Fibroblast of upper back skin (primary cell): ENCODE data around the gene OTUD7B.
"Not testable (repeated sequence)": the region's sequence is repeated elsewhere in the genome, so short reads cannot be mapped to it uniquely, and the experiment has no call there.

Source experiments
- DNase-seq: peaks from one replicate; pipeline ENCODE4 v3.0.0-alpha.2; 2013

OTUD7B gene

DNA sequence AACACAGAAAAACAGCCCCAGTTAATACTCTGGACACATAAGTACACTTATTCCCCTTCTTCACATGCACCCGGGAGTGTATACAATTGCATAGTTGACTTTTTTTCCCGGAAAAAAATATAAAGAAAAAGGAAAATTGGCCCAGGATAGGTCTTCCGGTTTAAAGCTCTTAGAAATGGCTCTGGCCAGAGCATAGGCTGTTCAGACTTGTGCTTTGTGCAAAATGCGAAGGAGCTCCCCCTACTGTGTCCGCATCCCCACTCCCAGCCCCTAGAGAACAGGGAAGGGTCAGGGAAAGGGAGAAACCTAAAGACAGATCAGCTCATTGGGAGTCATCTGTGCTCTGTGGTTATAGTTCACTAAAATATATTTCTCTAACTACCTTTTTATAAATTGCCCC lies 68.3 kb downstream of the OTUD7B start:
- DNase-seq, result peak; percentile 46

DNA sequence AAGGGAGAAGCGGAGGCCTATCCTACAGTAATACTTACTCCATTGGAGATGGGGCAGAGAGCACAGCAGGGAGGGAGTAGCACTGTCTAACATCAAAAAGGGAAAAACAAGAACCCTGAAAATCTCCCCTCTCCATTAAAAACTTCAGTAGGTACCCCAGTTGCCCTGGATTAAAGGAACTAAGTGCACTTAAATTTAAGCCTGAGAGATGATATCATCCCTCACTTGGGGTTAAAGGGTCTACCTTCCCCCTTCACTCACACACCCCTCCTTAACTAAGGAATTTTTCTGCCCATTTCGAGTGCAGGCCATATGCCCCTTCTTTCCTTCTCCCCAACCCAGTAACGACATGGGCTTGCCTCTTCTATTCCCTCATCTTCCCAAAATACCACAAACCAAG lies 70.1 kb downstream of the OTUD7B start:
- no peak for DNase-seq

DNA sequence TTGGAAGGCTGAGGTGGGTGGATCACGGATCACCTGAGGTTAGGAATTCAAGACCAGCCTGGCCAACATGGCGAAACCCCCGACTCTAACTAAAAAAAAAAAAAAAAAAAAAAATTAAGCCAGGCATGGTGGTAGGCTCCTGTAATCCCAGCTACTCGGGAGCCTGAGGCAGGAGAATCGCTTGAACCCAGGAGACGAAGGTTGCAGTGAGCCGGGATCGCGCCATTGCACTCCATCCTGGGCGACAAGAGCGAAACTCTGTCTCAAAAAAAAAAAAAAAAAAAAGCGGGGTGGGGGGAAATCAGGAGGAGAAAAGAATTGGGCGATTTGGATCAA lies 71.9 kb downstream of the OTUD7B start:
- not testable (repeated sequence) for DNase-seq

DNA sequence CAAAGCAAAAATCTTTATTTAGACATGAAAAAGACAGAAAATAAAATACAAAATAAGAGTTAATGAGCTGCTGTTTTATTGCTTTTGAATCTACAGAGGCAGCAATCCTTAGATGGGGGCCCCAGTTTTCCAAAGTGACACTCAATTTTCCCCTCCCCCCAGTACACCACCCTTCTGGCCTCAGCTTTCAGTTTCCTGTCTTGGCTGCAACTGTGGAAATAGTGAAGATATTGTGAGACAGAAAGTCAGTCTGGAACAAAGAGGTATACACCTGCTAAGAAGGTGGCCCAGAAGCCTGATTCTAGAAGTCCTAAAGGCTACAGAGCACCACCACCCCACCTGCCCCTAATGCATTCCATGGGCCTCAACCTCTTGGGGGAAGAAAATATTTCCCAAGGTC lies 72.8 kb downstream of the OTUD7B start:
- no peak for DNase-seq

DNA sequence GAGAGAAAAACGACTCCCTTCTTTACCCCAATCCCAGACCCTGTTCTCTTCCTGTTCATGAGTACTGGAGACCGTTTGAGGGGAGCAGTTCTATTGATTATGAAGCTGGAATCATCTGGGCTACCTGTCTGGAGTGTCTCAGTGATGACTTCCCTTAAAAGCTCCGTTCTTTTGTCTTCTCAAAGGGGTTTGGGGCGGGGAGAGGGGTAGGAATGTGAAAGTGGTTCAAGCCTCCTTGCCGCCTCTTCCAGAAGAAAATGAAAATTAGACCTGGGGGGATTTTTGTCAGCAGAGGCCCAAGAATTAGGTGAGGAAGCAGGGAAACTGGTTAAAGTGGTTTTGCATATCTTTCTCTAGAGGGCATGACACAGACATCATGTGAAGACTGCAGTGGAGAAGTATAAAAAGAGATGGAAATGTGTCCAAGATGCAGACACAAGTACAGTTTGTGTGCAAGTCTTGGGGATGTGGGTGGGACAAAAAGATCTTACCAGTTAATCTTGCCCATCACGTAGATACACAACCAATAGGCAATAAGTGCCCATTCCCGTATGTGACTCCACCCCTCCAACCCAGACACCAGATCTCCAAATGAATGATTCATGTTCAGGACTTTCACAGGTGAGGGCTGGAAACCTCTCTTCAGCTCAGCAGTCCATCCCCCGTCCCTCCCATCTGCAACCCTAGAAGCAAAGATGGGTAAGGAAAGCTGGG lies 73.4 kb downstream of the OTUD7B start:
- peak; percentile 44 for DNase-seq

DNA sequence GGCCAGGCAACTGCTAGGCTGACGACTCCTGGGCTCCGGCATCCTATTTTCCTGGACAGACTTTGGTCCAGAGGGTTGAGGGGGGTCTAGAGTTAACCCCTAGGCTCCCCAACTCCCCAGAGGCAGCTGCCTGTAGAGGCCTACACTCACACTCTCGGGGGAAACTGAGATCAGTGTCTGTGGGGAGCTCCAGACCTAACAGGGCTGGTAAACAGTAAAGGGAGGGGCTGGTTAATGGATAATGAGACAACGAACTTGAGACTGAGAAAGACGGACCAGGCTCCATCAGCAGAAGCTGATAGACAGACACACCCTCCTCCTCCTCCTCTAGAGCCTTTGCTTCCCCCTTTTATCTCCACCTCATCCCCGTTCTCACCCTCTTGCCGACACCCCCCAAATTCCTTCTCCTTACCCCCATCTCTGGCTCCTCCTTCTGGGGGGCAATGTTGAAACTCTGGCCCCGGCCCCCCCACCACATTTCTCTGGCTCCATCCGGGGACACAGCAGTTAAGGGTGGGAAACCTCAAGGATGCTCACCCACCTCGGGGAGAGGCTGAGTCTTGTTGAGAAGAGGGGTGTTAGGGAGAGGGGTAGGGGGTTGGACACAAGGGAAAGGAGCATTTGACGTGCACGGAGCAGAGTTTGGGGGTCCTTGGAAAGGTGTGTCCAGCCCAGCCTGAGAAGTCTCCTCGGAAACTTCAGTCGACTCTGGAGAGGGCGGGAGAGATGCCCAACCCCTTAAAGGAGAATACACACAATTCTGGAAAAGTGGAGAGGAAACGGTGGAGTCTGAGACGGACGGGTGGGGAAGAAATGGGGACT lies 74.1 kb downstream of the OTUD7B start, which contains the start of gene MTMR11:
Gene MTMR11 (minus strand): TSS at position 710 of the 822 bp plus-strand sequence. CDS start 232 bp downstream, at position 478.
- DNase-seq, result peak; percentile 51

DNA sequence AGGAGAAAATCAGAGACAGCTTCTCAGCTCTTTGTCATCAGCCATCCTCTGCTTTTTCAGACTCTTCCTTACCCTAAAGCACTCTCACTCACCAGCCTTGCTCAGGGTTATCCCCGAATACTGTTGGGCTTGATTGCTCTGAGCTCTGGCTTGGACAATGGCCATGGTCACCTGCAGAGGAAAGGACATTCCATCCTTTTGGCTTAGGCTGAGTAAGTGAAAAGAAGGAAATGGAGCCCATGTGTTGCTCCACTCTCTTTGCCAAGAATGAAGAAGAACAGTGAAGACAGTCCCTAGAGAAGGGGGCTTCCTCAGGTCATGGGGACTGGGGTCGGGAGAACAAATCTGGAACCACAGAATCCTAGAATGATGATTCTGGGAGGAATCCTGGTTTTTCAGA lies 76.2 kb downstream of the OTUD7B start:
- no peak for DNase-seq

DNA sequence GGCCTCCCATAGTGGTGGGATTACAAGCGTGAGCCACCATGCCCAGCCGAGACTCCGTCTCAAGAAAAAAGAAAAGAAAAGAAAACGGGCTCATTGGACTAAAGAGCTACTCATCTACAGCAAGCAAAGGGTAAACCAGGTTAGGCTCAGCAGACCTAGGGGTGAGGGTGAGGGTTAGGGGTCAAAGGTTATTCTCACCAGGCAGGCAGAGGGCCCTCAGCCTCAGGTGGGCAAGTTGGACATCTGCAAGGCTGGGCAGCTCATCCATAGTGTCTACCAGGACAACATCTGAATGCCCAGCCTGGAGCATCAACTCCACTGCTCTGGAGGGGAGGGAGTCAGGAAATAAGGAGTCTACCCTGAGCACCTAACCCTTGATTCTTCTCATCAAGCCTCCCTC lies 77.3 kb downstream of the OTUD7B start:
- DNase-seq, result no peak

- no peak for DNase-seq
These were observed 78.1 kb downstream of the OTUD7B start for GRCh38 chr1:149932474-149932873.

GRCh38 chr1:149931212-149931790 lies 79.2 kb downstream of the OTUD7B start:
- no peak for DNase-seq

DNA sequence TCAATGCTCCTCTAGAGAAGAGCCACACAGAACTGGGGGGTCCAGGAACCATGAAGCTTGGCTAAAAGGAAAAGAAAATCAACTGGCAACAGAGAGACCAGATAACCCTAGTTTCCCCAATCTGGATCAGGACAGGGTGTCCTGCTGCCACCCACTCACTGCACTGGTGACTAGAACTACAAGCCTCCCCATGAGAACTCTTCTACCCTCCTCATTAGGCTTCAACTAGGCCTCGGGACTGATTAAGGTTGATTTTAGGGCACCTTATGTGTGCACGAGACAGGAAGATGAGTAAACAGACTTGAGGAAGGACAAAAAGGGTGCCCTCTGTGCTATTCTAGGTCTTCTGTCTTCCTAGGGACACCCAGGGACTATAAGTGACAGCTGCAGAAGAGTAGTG lies 80.7 kb downstream of the OTUD7B start:
- DNase-seq, result no peak

- DNase-seq, result no peak
These were observed 82.2 kb downstream of the OTUD7B start for GRCh38 chr1:149928401-149928724.

GRCh38 chr1:149927563-149928400 lies 82.7 kb downstream of the OTUD7B start, which contains the start of gene SF3B4:
SF3B4 (minus strand) TSS chr1:149927803; CDS start chr1:149927759, 44 bp downstream.
- peak; percentile 90 for DNase-seq

DNA sequence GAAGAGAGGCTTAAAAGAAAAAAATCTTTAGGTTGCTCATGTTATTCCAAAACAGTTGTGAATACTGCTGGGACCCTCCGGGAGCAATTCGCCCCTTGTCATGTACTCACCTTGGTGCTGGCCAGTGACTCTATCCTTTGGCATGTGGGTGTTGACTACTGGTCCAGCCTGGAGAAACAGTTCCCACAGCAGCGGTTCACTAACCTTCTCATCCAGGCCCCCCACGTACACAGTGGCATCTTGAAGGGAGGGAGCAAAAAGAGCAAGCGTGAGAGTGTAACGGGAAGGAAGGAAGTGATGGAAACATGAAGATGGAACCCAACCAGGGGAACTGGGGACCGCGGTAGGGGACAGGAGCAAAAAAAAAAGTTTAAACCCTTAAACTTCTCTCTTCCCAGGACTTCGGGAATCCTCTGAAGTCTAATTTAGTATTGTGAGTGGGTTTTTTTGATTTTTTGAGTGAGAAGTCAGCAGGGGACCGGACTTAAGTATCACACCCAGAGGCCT lies 83.4 kb downstream of the OTUD7B start:
- DNase-seq, result no peak

GRCh38 chr1:149926296-149926695 lies 84.2 kb downstream of the OTUD7B start:
- no peak for DNase-seq

- DNase-seq, result no peak
These were observed 84.8 kb downstream of the OTUD7B start for GRCh38 chr1:149925751-149926150.

DNA sequence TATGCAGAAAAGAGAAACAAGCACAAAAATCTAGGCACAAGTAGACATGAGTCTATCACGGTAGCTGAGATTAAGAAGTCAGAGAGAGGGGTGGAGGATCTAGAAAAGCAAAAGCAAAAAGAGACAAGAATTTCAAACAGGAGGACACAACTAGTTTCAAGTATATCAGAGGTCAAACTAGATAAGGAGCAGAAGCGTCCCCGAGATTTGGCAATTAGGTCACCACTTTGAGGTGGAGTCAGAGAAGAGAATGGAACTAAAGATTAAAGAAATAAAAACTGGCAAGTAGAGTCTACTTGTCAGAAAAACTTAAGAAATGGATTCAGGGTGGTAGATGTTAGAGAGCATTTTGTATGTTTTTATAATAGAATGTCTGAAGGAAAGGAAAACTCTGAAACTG lies 85.2 kb downstream of the OTUD7B start:
- no peak for DNase-seq

- no peak for DNase-seq
These were observed 86.9 kb downstream of the OTUD7B start for GRCh38 chr1:149923626-149924025.

DNA sequence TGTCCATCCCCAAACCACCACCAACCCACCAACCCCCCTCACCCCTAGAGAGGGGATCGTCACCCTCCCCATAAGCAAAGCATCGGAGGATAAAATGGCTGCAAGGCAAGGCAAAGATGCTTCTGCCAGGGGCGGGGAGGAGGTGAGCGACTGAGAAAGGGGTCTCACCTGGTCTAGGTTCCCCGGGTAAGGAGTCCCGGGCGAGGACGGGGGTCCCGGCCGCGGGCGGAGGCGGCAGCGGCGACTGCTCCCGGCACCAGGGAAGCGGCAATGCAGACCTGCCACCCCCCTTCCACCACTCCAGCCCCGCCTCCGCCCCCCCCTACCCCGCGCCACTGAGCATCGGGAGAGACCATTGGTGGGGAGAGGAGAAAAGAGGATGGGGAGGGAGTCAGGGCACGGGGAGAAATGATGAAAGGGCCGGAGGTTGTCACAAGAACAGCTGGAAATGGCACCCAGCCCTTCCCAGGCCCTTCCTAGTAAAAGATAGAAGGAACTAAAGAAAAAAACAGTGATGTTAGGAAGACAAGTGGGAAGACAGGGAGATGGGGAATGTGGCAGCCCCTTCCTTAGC lies 92.9 kb downstream of the OTUD7B start, which contains the start of gene SV2A:
Gene SV2A (minus strand): TSS at position 274 of the 574 bp plus-strand sequence. CDS start 4,004 bp downstream, outside the sequence.
- DNase-seq, result peak; percentile 72

DNA sequence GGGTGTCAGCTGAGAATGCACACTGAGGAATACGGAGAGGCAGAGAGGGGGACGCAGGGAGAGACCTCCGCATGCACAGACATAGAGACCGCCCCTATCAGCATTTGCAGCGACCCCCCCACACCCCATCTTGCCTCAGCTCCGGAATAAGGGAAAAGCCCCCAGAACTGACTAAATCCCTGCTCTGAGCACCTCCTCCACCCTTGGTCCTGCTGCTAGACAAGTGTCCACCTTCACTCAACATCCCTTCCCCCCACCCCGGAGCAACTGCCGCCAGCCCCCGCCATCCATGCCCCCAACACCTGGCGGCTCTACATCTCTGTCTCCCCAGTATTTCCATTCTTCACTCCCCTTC lies 93.7 kb downstream of the OTUD7B start:
- no peak for DNase-seq

- no peak for DNase-seq
These were observed 94.2 kb downstream of the OTUD7B start for GRCh38 chr1:149916193-149916897.
